Kidney (tissue), 14 donors: ENCODE data around the gene EPHA6. TPM values are rescaled to one million over a fixed set of nuclear protein-coding genes. Genes with fewer than 3 reads are reported as not detected.

ENCODE experiments used
- DNase-seq, 5 donors: peaks; one replicate each; pipeline ENCODE4 v3.0.0-alpha.2; 2013 to 2020
- FAIRE-seq: peaks from 2 replicates; lab custom pipeline; 2012; peaks lifted over from hg19 to GRCh38; lab: Jason Lieb, UNC
- H3K27ac ChIP-seq, 2 donors: one replicate each; pipeline ENCODE4 v1.7.0; 2013; ENCODE audit warnings: low read depth in 2 of 2, low read length in 2 of 2, inconsistent platforms in 1 of 2
- H3K27me3 ChIP-seq: one replicate; pipeline ENCODE4 v1.7.1; 2013; ENCODE audit warnings: low read length, inconsistent platforms; ENCODE audit not compliant: control insufficient read depth, insufficient read depth
- H3K36me3 ChIP-seq, 3 donors: one replicate each; pipeline versions ENCODE4 v1.7.0 to v1.7.1; 2013; ENCODE audit warnings: low read length in 3 of 3, control low read depth in 1 of 3, inconsistent platforms in 1 of 3; ENCODE audit not compliant: insufficient read depth in 3 of 3, control insufficient read depth in 2 of 3
- H3K4me1 ChIP-seq, 3 donors: one replicate each; pipeline versions ENCODE4 v1.7.0 to v1.7.1; 2013; ENCODE audit warnings: low read length in 3 of 3, inconsistent platforms in 1 of 3, low read depth in 1 of 3; ENCODE audit not compliant: control insufficient read depth in 2 of 3, insufficient read depth in 2 of 3
- H3K4me3 ChIP-seq, 3 donors: one replicate each; pipeline versions ENCODE4 v1.7.0 to v1.8.1; 2013; ENCODE audit warnings: low read length in 3 of 3, control low read depth in 1 of 3, inconsistent platforms in 1 of 3
- H3K9ac ChIP-seq, 3 donors: one replicate each; pipeline versions ENCODE4 v1.7.0 to v1.7.1; 2013; ENCODE audit warnings: low read length in 3 of 3, control low read depth in 1 of 3, inconsistent platforms in 1 of 3
- H3K9me3 ChIP-seq, 3 donors: one replicate each; pipeline versions ENCODE4 v1.7.0 to v1.7.1; 2013; ENCODE audit warnings: low read length in 3 of 3, control low read depth in 1 of 3, inconsistent platforms in 1 of 3; ENCODE audit not compliant: control insufficient read depth in 2 of 3, insufficient read depth in 1 of 3
- intact Hi-C: fragments of 100-400 bp; cut with DNase I; formaldehyde crosslinking; loops from one replicate; pipeline ENCODE4 v1.11.1; 2022
- polyA plus RNA-seq: library from polyadenylated mRNA; stranded (reverse); fragments of 350-450 nt; fragmentation: Illumina TruSeq; extraction: RNeasy Lipid Tissue Mini Kit (QIAGEN cat#74804); gene quantifications from one replicate; pipeline ENCODE4 v1.2.3, GENCODE V29; 2014; ENCODE audit warnings: low read depth, low replicate concordance; ENCODE audit not compliant: insufficient read depth
- total RNA-seq: library from RNA; stranded (reverse); fragmentation: NEBNext Ultra II Directional; extraction: Animal tissue kit (Norgen Biotek cat#: 25700); gene quantifications from one replicate; pipeline ENCODE4 v1.2.1, GENCODE V29; 2021
- TF ChIP-seq, protein P1 (sequence below): IDR thresholded peaks from 3 replicates; pipeline ENCODE4 v1.5.1; 2012; ENCODE audit warnings: mild to moderate bottlenecking, moderate library complexity, borderline replicate concordance; ENCODE audit not compliant: insufficient read depth; ENCODE audit errors: extremely low read depth
- donor health status: control.
- donor health status: control.
- donor health status: control.
- donor health status: control.
- donor health status: control.
- donor health status: DM: yes; HTN: yes; CAD: no.
- donor health status: Normal renal cell carcinoma (clear cell type).

EPHA6 gene
- total and polyA plus RNA-seq, 2 donors from 2014 or later: 0.66 TPM; not detected in 1

DNA sequence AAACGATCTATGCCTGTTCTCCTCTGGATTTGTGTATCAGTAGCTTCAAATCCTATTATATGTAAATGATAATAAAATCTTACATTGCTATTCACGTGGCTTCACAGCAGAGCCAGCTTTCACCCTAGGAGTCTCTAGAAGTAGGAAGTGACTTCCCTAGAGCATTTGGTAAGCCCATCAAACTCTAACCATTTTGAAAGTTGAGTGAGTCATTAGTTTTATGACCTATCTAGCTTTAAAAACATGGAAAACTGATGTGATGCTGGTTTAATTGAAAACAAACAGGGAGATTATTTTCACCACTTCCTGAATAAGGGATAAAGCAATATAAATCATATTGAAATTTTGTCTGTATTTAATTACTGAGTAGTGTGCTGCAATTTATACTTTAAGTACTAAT lies 275.2 kb downstream of the EPHA6 start:
- intact Hi-C loops: no loop called here
- no peaks in the 10 kb centered on the region for H3K36me3 ChIP-seq
- H3K4me1 ChIP-seq: no peaks in the 10 kb centered on the region
- FAIRE-seq (no peak), DNase-seq (no peak)
- TF ChIP-seq, protein P1, sequence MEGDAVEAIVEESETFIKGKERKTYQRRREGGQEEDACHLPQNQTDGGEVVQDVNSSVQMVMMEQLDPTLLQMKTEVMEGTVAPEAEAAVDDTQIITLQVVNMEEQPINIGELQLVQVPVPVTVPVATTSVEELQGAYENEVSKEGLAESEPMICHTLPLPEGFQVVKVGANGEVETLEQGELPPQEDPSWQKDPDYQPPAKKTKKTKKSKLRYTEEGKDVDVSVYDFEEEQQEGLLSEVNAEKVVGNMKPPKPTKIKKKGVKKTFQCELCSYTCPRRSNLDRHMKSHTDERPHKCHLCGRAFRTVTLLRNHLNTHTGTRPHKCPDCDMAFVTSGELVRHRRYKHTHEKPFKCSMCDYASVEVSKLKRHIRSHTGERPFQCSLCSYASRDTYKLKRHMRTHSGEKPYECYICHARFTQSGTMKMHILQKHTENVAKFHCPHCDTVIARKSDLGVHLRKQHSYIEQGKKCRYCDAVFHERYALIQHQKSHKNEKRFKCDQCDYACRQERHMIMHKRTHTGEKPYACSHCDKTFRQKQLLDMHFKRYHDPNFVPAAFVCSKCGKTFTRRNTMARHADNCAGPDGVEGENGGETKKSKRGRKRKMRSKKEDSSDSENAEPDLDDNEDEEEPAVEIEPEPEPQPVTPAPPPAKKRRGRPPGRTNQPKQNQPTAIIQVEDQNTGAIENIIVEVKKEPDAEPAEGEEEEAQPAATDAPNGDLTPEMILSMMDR: no peak
- no peak overlapping the region for H3K27ac ChIP-seq
- H3K9ac ChIP-seq: no peak overlapping the region
- H3K4me3 ChIP-seq: no peak overlapping the region
- no peaks in the 10 kb centered on the region for H3K27me3 ChIP-seq
- no peaks in the 10 kb centered on the region for H3K9me3 ChIP-seq

DNA sequence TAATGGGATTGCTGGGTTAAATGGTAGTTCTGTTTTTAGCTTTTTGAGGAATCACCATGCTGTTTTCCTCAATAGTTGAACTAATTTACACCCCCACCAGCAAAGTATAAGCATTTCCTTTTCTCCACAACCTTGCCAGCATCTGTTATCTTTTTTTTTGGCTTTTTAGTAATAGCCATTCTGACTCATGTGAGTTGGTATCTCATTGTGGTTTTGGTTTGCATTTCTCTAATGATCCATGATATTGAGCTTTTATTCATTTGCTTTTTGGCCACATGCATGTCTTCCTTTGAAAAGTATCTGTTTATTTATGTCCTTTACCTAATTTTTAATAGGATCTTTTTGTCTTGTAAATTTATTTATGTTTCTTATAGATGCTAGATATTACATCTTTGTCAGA lies 288.2 kb downstream of the EPHA6 start:
- FAIRE-seq: no peak
- TF ChIP-seq, protein P1: no peak
- no peaks in the 10 kb centered on the region for H3K4me1 ChIP-seq

DNA sequence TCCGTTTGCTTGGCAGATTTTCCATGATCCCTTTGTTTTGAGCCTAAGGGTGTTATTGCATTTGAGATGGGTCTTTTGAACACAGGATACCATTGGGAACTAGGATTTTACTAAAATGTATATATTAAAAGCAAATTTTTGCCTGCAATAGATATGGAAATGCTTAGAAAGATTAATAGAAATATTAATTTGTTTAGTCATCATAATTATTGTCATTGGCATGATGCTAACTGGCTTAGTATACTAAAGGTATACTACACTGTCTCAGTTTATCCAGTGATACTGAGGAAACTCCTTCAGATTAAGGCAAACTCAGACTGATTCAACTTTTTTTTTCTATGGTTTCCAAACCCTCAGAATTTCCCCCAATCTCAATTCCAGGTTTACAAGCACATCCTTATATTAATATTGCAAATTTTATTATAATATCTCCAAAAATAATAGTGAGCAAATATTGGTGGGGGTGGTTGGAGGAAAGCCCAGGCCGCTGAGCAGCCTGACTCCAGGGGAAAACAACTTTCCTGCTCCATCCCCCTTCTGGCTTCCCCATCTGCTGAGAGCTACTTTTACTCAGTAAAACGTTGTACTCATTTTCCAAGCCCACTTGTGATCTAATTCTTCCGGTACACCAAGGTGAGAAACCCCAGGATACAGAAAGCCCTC lies 291.7 kb downstream of the EPHA6 start:
- no peaks in the 10 kb centered on the region for H3K36me3 ChIP-seq
- no peaks in the 10 kb centered on the region for H3K9me3 ChIP-seq
- H3K27me3 ChIP-seq: no peaks in the 10 kb centered on the region
- no peak for DNase-seq
- H3K27ac ChIP-seq: no peak overlapping the region
- no peak for FAIRE-seq
- H3K9ac ChIP-seq: no peak overlapping the region
- intact Hi-C loops: no loop called here
- TF ChIP-seq, protein P1: no peak
- no peak overlapping the region for H3K4me3 ChIP-seq
- H3K4me1 ChIP-seq: no peaks in the 10 kb centered on the region

More for the DNA sequence above, 288.2 kb downstream of the EPHA6 start:
- Histone ChIP-seq H3K27me3 (no peaks in the 10 kb centered on the region), H3K27ac (no peak overlapping the region), H3K4me3 (no peak overlapping the region), H3K9ac (no peak overlapping the region), H3K9me3 (no peaks in the 10 kb centered on the region), H3K36me3 (no peaks in the 10 kb centered on the region)
- no peak for DNase-seq
- intact Hi-C loops: no loop called here

DNA sequence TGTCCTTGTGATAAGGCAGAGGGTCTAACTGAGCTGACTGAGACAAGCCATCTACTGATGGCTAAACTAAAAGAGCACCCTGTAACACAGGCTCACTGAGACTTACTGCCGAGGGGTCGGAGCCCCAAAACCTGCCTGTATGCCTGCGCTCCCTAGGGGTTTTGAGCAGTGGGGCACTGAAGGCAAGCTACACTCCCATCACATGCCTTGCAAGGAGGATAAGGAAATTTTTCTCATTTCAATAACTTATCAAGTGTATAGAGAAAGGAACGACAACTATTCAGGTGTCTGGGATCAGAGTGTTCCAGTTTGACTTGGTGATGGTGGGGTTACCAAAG lies 292.2 kb downstream of the EPHA6 start:
- Histone ChIP-seq H3K27me3 (no peaks in the 10 kb centered on the region), H3K27ac (no peak overlapping the region), H3K4me1 (no peaks in the 10 kb centered on the region), H3K36me3 (no peaks in the 10 kb centered on the region), H3K9ac (no peak overlapping the region), H3K9me3 (no peaks in the 10 kb centered on the region), H3K4me3 (no peak overlapping the region)
- DNase-seq: no peak
- intact Hi-C loops: no loop called here
- no peak for FAIRE-seq
- TF ChIP-seq, protein P1: no peak
